ENCODE results near the gene B4GALT1.

DNA sequence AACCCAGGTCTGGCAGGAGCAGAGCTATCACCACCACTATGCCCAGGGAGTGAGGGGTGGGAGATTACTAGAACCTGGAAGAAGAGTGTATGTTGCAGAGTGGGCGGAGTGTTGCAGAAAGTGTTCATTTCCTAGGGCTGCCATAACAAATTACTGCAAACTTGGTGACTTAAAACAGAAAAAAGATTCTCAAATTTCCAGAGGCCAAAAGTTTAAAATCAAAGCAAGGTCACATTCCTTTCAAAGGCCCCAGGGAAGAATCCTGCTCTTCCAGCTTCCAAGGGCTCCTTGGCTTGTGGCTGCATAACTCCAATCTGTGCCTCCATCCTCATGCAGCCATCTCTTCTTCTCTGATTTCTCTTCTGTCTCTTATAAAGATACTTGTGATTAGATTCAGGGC lies 42.3 kb upstream of the B4GALT1 start:
- TF ChIP-seq, protein P1, sequence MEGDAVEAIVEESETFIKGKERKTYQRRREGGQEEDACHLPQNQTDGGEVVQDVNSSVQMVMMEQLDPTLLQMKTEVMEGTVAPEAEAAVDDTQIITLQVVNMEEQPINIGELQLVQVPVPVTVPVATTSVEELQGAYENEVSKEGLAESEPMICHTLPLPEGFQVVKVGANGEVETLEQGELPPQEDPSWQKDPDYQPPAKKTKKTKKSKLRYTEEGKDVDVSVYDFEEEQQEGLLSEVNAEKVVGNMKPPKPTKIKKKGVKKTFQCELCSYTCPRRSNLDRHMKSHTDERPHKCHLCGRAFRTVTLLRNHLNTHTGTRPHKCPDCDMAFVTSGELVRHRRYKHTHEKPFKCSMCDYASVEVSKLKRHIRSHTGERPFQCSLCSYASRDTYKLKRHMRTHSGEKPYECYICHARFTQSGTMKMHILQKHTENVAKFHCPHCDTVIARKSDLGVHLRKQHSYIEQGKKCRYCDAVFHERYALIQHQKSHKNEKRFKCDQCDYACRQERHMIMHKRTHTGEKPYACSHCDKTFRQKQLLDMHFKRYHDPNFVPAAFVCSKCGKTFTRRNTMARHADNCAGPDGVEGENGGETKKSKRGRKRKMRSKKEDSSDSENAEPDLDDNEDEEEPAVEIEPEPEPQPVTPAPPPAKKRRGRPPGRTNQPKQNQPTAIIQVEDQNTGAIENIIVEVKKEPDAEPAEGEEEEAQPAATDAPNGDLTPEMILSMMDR (IDR thresholded peaks at IDR 0.05): no peak
- TF ChIP-seq POLR2AphosphoS5 (IDR thresholded peaks at IDR 0.05) (no peak), POLR2A (IDR thresholded peaks at IDR 0.05) (no peak), EP300 (IDR thresholded peaks at IDR 0.05) (no peak)
